Endothelial cell of umbilical vein (primary cell): ENCODE results near the gene CCNE1. TPM values are rescaled to one million over a fixed set of nuclear protein-coding genes. Genes with fewer than 3 reads are reported as not detected.
"Not testable (repeated sequence)": the region's sequence is repeated elsewhere in the genome, so short reads cannot be mapped to it uniquely, and the experiment has no call there.

Experiments used
- BruUV-seq: library from RNA; stranded (reverse); fragments of 400-500 nt; replicated peaks from 2 replicates; lab custom pipeline; 2021; lab: Mats Ljungman, UMichigan
- CTCF ChIA-PET: fragments of 300-600, 350-600 bp; sonication (Branson Sonifier 250); formaldehyde crosslinking; loops from one replicate; lab custom pipeline; 2021; ENCODE audit warnings: antibody characterized with exemption, inconsistent platforms; lab: Charles Lee
- POLR2A ChIA-PET: fragments of 300-600, 350-600 bp; sonication (Branson Sonifier 250); formaldehyde crosslinking; loops from one replicate; lab custom pipeline; 2021; ENCODE audit warnings: antibody characterized with exemption, inconsistent platforms; lab: Charles Lee
- DNase-seq: peaks from one replicate; pipeline ENCODE4 v3.0.0-alpha.2; 2011; ENCODE audit warnings: low read depth, low spot score
- FAIRE-seq: peaks from 2 replicates; lab custom pipeline; 2011; peaks lifted over from hg19 to GRCh38; lab: Jason Lieb, UNC
- H2AFZ ChIP-seq: 2 replicates; pipeline ENCODE4 v1.6.0; 2012; ENCODE audit warnings: low read depth, low read length, control low read depth, inconsistent platforms
- H3K27ac ChIP-seq: 2 replicates; pipeline ENCODE4 v1.5.1; 2011; ENCODE audit warnings: low read depth, mild to moderate bottlenecking, control low read depth, low read length, moderate library complexity; ENCODE audit not compliant: insufficient read depth
- H3K27me3 ChIP-seq, 2 experiments: 2 replicates each; pipeline versions ENCODE4 v1.6.0 to v1.6.1; 2011; ENCODE audit warnings: low read length in 2 of 2, mixed read lengths in 1 of 2; ENCODE audit not compliant: control insufficient read depth in 2 of 2, insufficient read depth in 2 of 2
- H3K36me3 ChIP-seq, 2 experiments: 2 replicates in 1 of 2; 3 replicates in 1 of 2; pipeline ENCODE4 v1.5.1; 2011; ENCODE audit warnings: low read length in 2 of 2, mild to moderate bottlenecking in 1 of 2, moderate library complexity in 1 of 2; ENCODE audit not compliant: control insufficient read depth in 2 of 2, insufficient read depth in 2 of 2; ENCODE audit errors: extremely low read depth in 1 of 2
- H3K4me1 ChIP-seq: 3 replicates; pipeline ENCODE4 v1.5.1; 2011; ENCODE audit warnings: mild to moderate bottlenecking, low read length; ENCODE audit not compliant: control insufficient read depth, insufficient read depth; ENCODE audit errors: extremely low read depth
- H3K4me2 ChIP-seq: 2 replicates; pipeline ENCODE4 v1.6.1; 2011; ENCODE audit warnings: low read length, control low read depth, mixed read lengths; ENCODE audit not compliant: insufficient read depth
- H3K4me3 ChIP-seq, 3 experiments: fragments of 200-600 bp in 1 of 3; sonication (generic), shearing (Covaris generic) in 1 of 3; replicated peaks in 1 of 3; 2 replicates each; pipeline ENCODE4 v1.5.1; 2011 to 2016; ENCODE audit warnings: control low read depth in 3 of 3, low read length in 3 of 3, mild to moderate bottlenecking in 2 of 3, inconsistent platforms in 1 of 3, low read depth in 1 of 3, moderate library complexity in 1 of 3; ENCODE audit not compliant: insufficient read depth in 1 of 3
- H3K79me2 ChIP-seq: 2 replicates; pipeline ENCODE4 v1.6.0; 2012; ENCODE audit warnings: low read length, inconsistent platforms; ENCODE audit not compliant: control insufficient read depth, insufficient read depth
- H3K9ac ChIP-seq: replicated peaks from 2 replicates; pipeline ENCODE3; 2011; ENCODE audit warnings: low read length, control low read depth; ENCODE audit not compliant: insufficient read depth; ENCODE audit errors: extremely low read depth
- H3K9me1 ChIP-seq: replicated peaks from 3 replicates; pipeline ENCODE4 v1.6.0; 2011; ENCODE audit warnings: mild to moderate bottlenecking, low read length; ENCODE audit not compliant: control insufficient read depth, insufficient read depth; ENCODE audit errors: extremely low read depth
- H3K9me3 ChIP-seq: replicated peaks from 2 replicates; pipeline ENCODE4 v1.5.1; 2012; ENCODE audit warnings: low read length, inconsistent platforms; ENCODE audit not compliant: control insufficient read depth, insufficient read depth
- H4K20me1 ChIP-seq: replicated peaks from 2 replicates; pipeline ENCODE3; 2011; ENCODE audit warnings: mild to moderate bottlenecking, low read length; ENCODE audit not compliant: control insufficient read depth, insufficient read depth; ENCODE audit errors: extremely low read depth
- EZH2 ChIP-seq: IDR thresholded peaks from 2 replicates; pipeline ENCODE4 v1.6.1; 2012; ENCODE audit warnings: borderline replicate concordance, low read depth, mild to moderate bottlenecking, moderate library complexity, low read length, inconsistent platforms; ENCODE audit not compliant: severe bottlenecking
- FOS ChIP-seq: IDR thresholded peaks from 2 replicates; pipeline ENCODE4 v1.6.1; 2011; ENCODE audit warnings: mild to moderate bottlenecking, low read length, moderate library complexity, borderline replicate concordance; ENCODE audit not compliant: insufficient read depth
- MYC ChIP-seq: IDR thresholded peaks from one replicate; pipeline ENCODE4 v1.6.1; 2011; ENCODE audit warnings: mild to moderate bottlenecking, low read depth, low read length
- dilution Hi-C: fragments of 300-500 bp; cut with MboI; formaldehyde crosslinking; loops from one replicate; pipeline ENCODE4 v1.15.0; 2019; ENCODE audit warnings: low sequenced_read_pairs; ENCODE audit not compliant: extremely low pct_ligation_motif_present
- intact Hi-C: fragments of 100-400 bp; cut with micrococcal nuclease; formaldehyde crosslinking; loops from one replicate; pipeline ENCODE4 v1.10.0; 2022
- polyA plus RNA-seq, 4 experiments: library from polyadenylated mRNA; depleted of rRNA in 3 of 4; stranded (reverse) in 3 of 4; unstranded in 1 of 4; fragments of >200 nt; gene quantifications; 2 replicates each; pipeline versions ENCODE4 v1.2.1 to v1.2.3, GENCODE V29; 2011 to 2012; ENCODE audit warnings: missing spikeins in 1 of 4
- total RNA-seq: library from RNA; stranded (reverse); gene quantifications from 2 replicates; pipeline ENCODE4 v1.2.3, GENCODE V29; 2021
- TF ChIP-seq, protein P1 (sequence below): IDR thresholded peaks from 2 replicates; pipeline ENCODE4 v1.6.1; 2011; ENCODE audit not compliant: insufficient read depth, insufficient read length
- TF ChIP-seq, protein P2 (sequence below), 2 donors: IDR thresholded peaks; 1 replicate in 1 of 2; 2 replicates in 1 of 2; pipeline ENCODE4 v1.5.1; 2011; ENCODE audit warnings: low read length in 2 of 2, mild to moderate bottlenecking in 2 of 2, moderate library complexity in 2 of 2, control low read depth in 1 of 2, inconsistent platforms in 1 of 2, low read depth in 1 of 2; ENCODE audit not compliant: insufficient read depth in 1 of 2; ENCODE audit errors: extremely low read depth in 1 of 2

Gene CCNE1
- total and polyA plus RNA-seq, 2 donors (not counting 3 experiments of a cell fraction or from before 2014, with no cell fraction given), result 8.3 to 10.1 TPM

DNA sequence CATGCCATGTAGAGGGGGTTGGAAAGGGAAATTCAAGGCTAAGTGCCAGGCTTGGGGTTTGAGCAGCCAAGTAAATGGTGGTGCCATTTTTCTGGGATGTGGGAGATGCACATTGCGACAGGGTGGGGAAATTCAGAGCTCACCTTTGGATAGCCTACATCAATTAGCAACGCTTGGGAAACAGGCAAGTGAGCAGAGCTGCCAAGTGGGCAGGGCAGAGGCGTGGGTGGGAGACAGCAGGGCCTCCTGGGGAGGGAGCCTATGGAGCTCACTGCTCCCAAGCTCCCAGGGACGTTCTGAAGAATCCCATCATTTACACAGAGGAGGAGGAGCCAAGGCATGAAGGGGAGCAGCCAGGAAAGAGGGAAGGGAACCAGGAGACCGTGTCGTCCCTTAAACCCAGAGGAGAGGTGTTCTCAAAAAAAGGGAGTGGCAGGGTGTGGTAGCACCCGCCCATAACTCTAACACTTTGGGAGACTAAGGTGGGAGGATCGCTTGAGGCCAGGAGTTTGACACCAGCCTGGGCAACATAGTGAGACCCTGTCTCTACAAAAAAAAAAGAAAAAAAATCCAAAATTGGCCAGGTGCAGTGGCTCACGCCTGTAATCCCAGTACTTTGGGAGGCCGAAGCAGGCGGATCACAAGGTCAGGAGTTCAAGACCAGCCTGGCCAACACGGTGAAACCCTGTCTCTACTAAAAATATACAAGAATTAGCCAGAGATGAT, 11.5 kb upstream of the CCNE1 start:
- intact Hi-C loops, result no loop called here
- no peaks in the 10 kb centered on the region for H3K36me3 ChIP-seq
- H3K9me1 ChIP-seq, result no peaks in the 10 kb centered on the region
- CTCF ChIA-PET, result no interaction called here
- dilution Hi-C loops, result no loop called here
- no peak overlapping the region for H3K9ac ChIP-seq
- H3K79me2 ChIP-seq, result no peaks in the 10 kb centered on the region
- no peak overlapping the region for H2AFZ ChIP-seq
- no peak overlapping the region for H3K4me2 ChIP-seq
- no peaks in the 10 kb centered on the region for H3K9me3 ChIP-seq
- H3K27me3 ChIP-seq, result no peaks in the 10 kb centered on the region
- no peak for DNase-seq
- no TSS peak for BruUV-seq
- TF ChIP-seq EZH2, result no peak
- no peak for TF ChIP-seq MYC
- no peak for TF ChIP-seq FOS
- TF ChIP-seq, protein P1, sequence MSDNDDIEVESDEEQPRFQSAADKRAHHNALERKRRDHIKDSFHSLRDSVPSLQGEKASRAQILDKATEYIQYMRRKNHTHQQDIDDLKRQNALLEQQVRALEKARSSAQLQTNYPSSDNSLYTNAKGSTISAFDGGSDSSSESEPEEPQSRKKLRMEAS, result no peak
- TF ChIP-seq, protein P2, sequence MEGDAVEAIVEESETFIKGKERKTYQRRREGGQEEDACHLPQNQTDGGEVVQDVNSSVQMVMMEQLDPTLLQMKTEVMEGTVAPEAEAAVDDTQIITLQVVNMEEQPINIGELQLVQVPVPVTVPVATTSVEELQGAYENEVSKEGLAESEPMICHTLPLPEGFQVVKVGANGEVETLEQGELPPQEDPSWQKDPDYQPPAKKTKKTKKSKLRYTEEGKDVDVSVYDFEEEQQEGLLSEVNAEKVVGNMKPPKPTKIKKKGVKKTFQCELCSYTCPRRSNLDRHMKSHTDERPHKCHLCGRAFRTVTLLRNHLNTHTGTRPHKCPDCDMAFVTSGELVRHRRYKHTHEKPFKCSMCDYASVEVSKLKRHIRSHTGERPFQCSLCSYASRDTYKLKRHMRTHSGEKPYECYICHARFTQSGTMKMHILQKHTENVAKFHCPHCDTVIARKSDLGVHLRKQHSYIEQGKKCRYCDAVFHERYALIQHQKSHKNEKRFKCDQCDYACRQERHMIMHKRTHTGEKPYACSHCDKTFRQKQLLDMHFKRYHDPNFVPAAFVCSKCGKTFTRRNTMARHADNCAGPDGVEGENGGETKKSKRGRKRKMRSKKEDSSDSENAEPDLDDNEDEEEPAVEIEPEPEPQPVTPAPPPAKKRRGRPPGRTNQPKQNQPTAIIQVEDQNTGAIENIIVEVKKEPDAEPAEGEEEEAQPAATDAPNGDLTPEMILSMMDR (IDR thresholded peaks at IDR 0.05; ENCODE audit: extremely low read depth in 1 of 2, insufficient read depth in 1 of 2, low read depth in 1 of 2, low read length in 2 of 2), result no peak
- no peak for FAIRE-seq
- POLR2A ChIA-PET, result interaction anchor here (0.7 kb wide), 1 partner anchor 43 kb away, joined by 3 read pairs; no protein-coding TSS in a partner anchor
- H3K4me1 ChIP-seq, result no peaks in the 10 kb centered on the region
- H4K20me1 ChIP-seq, result no peaks in the 10 kb centered on the region
- H3K27ac ChIP-seq, result no peak overlapping the region
- no peak overlapping the region for H3K4me3 ChIP-seq

DNA sequence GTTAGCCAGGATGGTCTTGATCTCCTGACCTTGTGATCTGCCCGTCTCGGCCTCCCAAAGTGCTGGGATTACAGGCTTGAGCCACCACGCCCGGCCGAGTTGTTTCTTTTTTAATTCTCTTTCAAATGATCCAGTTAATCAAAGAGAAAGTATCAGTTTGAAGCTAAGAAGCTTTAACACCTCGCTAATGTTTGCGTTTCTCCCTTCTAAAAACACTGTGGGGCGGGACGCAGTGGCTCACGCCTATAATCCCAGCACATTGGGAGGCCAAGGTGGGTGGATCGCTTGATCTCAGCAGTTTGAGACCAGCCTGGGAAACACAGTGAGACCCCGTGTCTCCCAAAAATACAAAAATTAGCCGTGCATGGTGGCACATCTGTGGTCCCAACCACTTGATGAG, 7.8 kb upstream of the CCNE1 start:
- BruUV-seq, H3K27ac ChIP-seq, dilution Hi-C loops, H3K4me2 ChIP-seq, FAIRE-seq, DNase-seq, H3K9me3 ChIP-seq, H3K9ac ChIP-seq, CTCF ChIA-PET, H3K27me3 ChIP-seq, POLR2A ChIA-PET, H3K9me1 ChIP-seq, H3K4me3 ChIP-seq, H3K79me2 ChIP-seq, H3K36me3 ChIP-seq, H3K4me1 ChIP-seq, H4K20me1 ChIP-seq, intact Hi-C loops, H2AFZ ChIP-seq: not testable (repeated sequence)
